Cardiac muscle cell (in vitro differentiated cells and primary cell): Measurements from ENCODE around the gene PLAGL2. TPM values are rescaled to one million over a fixed set of nuclear protein-coding genes. Genes with fewer than 3 reads are reported as not detected.

Experiments used
- DNase-seq, 2 donors: peaks; one replicate each; pipeline versions ENCODE4 v3.0.0 to v3.0.0-alpha.2; 2010 to 2017; ENCODE audit warnings: low read depth in 1 of 2, low spot score in 1 of 2
- H3K27ac ChIP-seq: fragments of 200-600 bp; sonication (generic); 2 replicates; pipeline ENCODE4 v1.5.1; 2016
- H3K27me3 ChIP-seq: fragments of 200-600 bp; sonication (generic); 2 replicates; pipeline ENCODE4 v1.6.0; 2016; ENCODE audit warnings: control low read depth
- H3K36me3 ChIP-seq: fragments of 200-600 bp; sonication (generic); 2 replicates; pipeline ENCODE4 v1.5.1; 2016; ENCODE audit warnings: control low read depth
- H3K4me1 ChIP-seq: fragments of 200-600 bp; sonication (generic); 2 replicates; pipeline ENCODE4 v1.8.1; 2017; ENCODE audit warnings: low read depth, mild to moderate bottlenecking, mixed run types
- H3K4me3 ChIP-seq: fragments of 200-600 bp; sonication (generic); 2 replicates; pipeline ENCODE4 v1.5.1; 2016; ENCODE audit warnings: mild to moderate bottlenecking
- H3K9me3 ChIP-seq: fragments of 200-600 bp; sonication (generic); 2 replicates; pipeline ENCODE4 v1.5.1; 2017; ENCODE audit warnings: low read depth, mild to moderate bottlenecking, control low read depth
- CTCF ChIP-seq: IDR thresholded peaks from 2 replicates; pipeline ENCODE4 v1.5.1; 2012; ENCODE audit warnings: low read depth, mild to moderate bottlenecking, low read length
- polyA plus RNA-seq: library from polyadenylated mRNA; unstranded; fragments of >200 nt; fragmentation: Nextera tagmentation; extraction: Ambion mirVana; gene quantifications from 2 replicates; pipeline ENCODE4 v1.2.1, GENCODE V29; 2016
- total RNA-seq: library from RNA; depleted of rRNA; stranded (reverse); fragments of >200 nt; gene quantifications from 2 replicates; pipeline ENCODE4 v1.2.3, GENCODE V29; 2016

Gene PLAGL2
- total and polyA plus RNA-seq, 2 experiments from 2014 or later = 18.3 to 29.8 TPM

- H3K27me3 ChIP-seq = no peaks in the 10 kb centered on the region
- no peaks in the 10 kb centered on the region for H3K9me3 ChIP-seq
- H3K27ac ChIP-seq = no peak overlapping the region
- peak in 1 of 2 donors; percentile 80 for DNase-seq
- no peak for TF ChIP-seq CTCF
- no peaks in the 10 kb centered on the region for H3K4me1 ChIP-seq
- H3K36me3 ChIP-seq = peaks cover 27% of the 10 kb centered on the region
- H3K4me3 ChIP-seq = no peak overlapping the region
These were observed 20.5 kb upstream of the PLAGL2 start for GRCh38 chr20:32227744-32228688.

GRCh38 chr20:32227306-32227705, 19.8 kb upstream of the PLAGL2 start:
- no peak for TF ChIP-seq CTCF
- no peaks in the 10 kb centered on the region for H3K4me1 ChIP-seq
- no peak overlapping the region for H3K4me3 ChIP-seq
- no peak overlapping the region for H3K27ac ChIP-seq
- H3K36me3 ChIP-seq = peaks cover 26% of the 10 kb centered on the region
- DNase-seq = no peak
- no peaks in the 10 kb centered on the region for H3K27me3 ChIP-seq
- no peaks in the 10 kb centered on the region for H3K9me3 ChIP-seq

GRCh38 chr20:32226391-32226790, 18.8 kb upstream of the PLAGL2 start:
- Histone ChIP-seq H3K27ac (no peak overlapping the region), H3K9me3 (no peaks in the 10 kb centered on the region), H3K36me3 (peaks cover 19% of the 10 kb centered on the region), H3K27me3 (no peaks in the 10 kb centered on the region), H3K4me1 (no peaks in the 10 kb centered on the region), H3K4me3 (no peak overlapping the region)
- DNase-seq = no peak
- TF ChIP-seq CTCF = no peak

GRCh38 chr20:32224463-32224862, 16.9 kb upstream of the PLAGL2 start:
- Histone ChIP-seq H3K36me3 (peaks cover 14% of the 10 kb centered on the region), H3K9me3 (no peaks in the 10 kb centered on the region), H3K27me3 (no peaks in the 10 kb centered on the region), H3K4me1 (no peaks in the 10 kb centered on the region), H3K27ac (no peak overlapping the region), H3K4me3 (no peak overlapping the region)
- TF ChIP-seq CTCF = no peak
- no peak for DNase-seq

GRCh38 chr20:32218156-32218900, 10.8 kb upstream of the PLAGL2 start:
- DNase-seq = no peak
- no peaks in the 10 kb centered on the region for H3K27me3 ChIP-seq

More at GRCh38 chr20:32218156-32218900, 10.8 kb upstream of the PLAGL2 start:
- Histone ChIP-seq H3K4me1 (no peaks in the 10 kb centered on the region), H3K4me3 (no peak overlapping the region), H3K36me3 (peaks cover 28% of the 10 kb centered on the region), H3K9me3 (no peaks in the 10 kb centered on the region), H3K27ac (no peak overlapping the region)
- TF ChIP-seq CTCF = no peak
